K562 (cell line): ENCODE results near the gene YBX1. TPM values are rescaled to one million over a fixed set of nuclear protein-coding genes. Genes with fewer than 3 reads are reported as not detected.

ENCODE experiments used
- ATAC-seq: fragments of 200-7000 bp; cut with Tn5 transposase; 3 replicates; pipeline ENCODE4 v1.9.1; 2020; ENCODE audit warnings: moderate library complexity
- BruUV-seq: library from RNA; stranded (reverse); fragments of 400-500 nt; replicated peaks from 2 replicates; lab custom pipeline; 2021; lab: Mats Ljungman, UMichigan
- CTCF ChIA-PET: fragments of 300-600 bp; formaldehyde crosslinking; extraction: SDS; loops from one replicate; lab custom pipeline; 2021; ENCODE audit warnings: low intra/inter-chr PET ratio; lab: Yijun Ruan, JAX
- POLR2A ChIA-PET: fragments of 300-600, 350-650 bp; sonication (Branson Sonifier 250); formaldehyde crosslinking; extraction: SDS; loops from one replicate; lab custom pipeline; 2021; ENCODE audit warnings: antibody characterized with exemption, inconsistent platforms; lab: Yijun Ruan, JAX
- DNase-seq, 4 experiments: peaks; one replicate each; pipeline versions ENCODE4 v3.0.0 to v3.0.0-alpha.2; 2011 to 2018; ENCODE audit warnings: low spot score in 3 of 4, mixed read lengths in 3 of 4; ENCODE audit errors: extremely low read depth in 1 of 4
- FAIRE-seq: peaks from 2 replicates; lab custom pipeline; 2011; peaks lifted over from hg19 to GRCh38; lab: Jason Lieb, UNC
- H2AFZ ChIP-seq: 2 replicates; pipeline ENCODE4 v1.6.0; 2011; ENCODE audit warnings: low read depth, low read length, control low read depth, inconsistent platforms
- H3K27ac ChIP-seq: fragments of 200-600 bp; 3 replicates; pipeline ENCODE4 v1.8.0; 2011; ENCODE audit warnings: low read depth, mild to moderate bottlenecking, control low read depth, inconsistent platforms, low read length, moderate library complexity, mixed read lengths; ENCODE audit errors: extremely low read depth
- H3K27me3 ChIP-seq, 2 experiments: fragments of 300-600 bp in 1 of 2; 2 replicates in 1 of 2; 3 replicates in 1 of 2; pipeline versions ENCODE4 v1.6.0 to v1.8.0; 2011; ENCODE audit warnings: inconsistent platforms in 2 of 2, low read length in 2 of 2, mild to moderate bottlenecking in 1 of 2, mixed read lengths in 1 of 2, moderate library complexity in 1 of 2; ENCODE audit not compliant: control insufficient read depth in 2 of 2, insufficient read depth in 2 of 2
- H3K36me3 ChIP-seq: fragments of 300-600 bp; 3 replicates; pipeline ENCODE4 v1.8.0; 2011; ENCODE audit warnings: mild to moderate bottlenecking, low read length, inconsistent platforms; ENCODE audit not compliant: control insufficient read depth, insufficient read depth
- H3K4me1 ChIP-seq, 2 experiments: fragments of 200-600 bp in 1 of 2; replicated peaks in 1 of 2; 2 replicates in 1 of 2; 3 replicates in 1 of 2; pipeline versions ENCODE4 v1.5.1 to v1.8.0; 2011; ENCODE audit warnings: inconsistent platforms in 2 of 2, low read length in 2 of 2, mild to moderate bottlenecking in 1 of 2, mixed read lengths in 1 of 2, moderate library complexity in 1 of 2; ENCODE audit not compliant: control insufficient read depth in 2 of 2, insufficient read depth in 2 of 2
- H3K4me2 ChIP-seq: 2 replicates; pipeline ENCODE4 v1.6.1; 2011; ENCODE audit warnings: low read length, control low read depth, inconsistent platforms, mixed read lengths; ENCODE audit not compliant: insufficient read depth
- H3K4me3 ChIP-seq: fragments of 200-600 bp; sonication (generic), shearing (Covaris generic); 2 replicates; pipeline ENCODE4 v1.5.1; 2016; ENCODE audit warnings: control low read depth, inconsistent platforms
- H3K79me2 ChIP-seq: fragments of 200-600 bp; 3 replicates; pipeline ENCODE4 v1.8.0; 2011; ENCODE audit warnings: low read length, inconsistent platforms; ENCODE audit not compliant: control insufficient read depth, insufficient read depth
- H3K9ac ChIP-seq, 2 experiments: 2 replicates each; pipeline versions ENCODE4 v1.6.0 to v1.6.1; 2011; ENCODE audit warnings: low read depth in 2 of 2, low read length in 2 of 2, control low read depth in 1 of 2, inconsistent platforms in 1 of 2, mild to moderate bottlenecking in 1 of 2, mixed read lengths in 1 of 2; ENCODE audit not compliant: insufficient read depth in 1 of 2
- H3K9me1 ChIP-seq: one replicate; pipeline ENCODE4 v1.6.0; 2011; ENCODE audit warnings: inconsistent platforms, mild to moderate bottlenecking, low read length, moderate library complexity; ENCODE audit not compliant: control insufficient read depth, insufficient read depth
- H3K9me3 ChIP-seq: replicated peaks from 2 replicates; pipeline ENCODE4 v1.5.1; 2011; ENCODE audit warnings: low read depth, low read length, inconsistent platforms; ENCODE audit not compliant: control insufficient read depth, insufficient read depth
- H4K20me1 ChIP-seq: replicated peaks from 2 replicates; pipeline ENCODE4 v1.6.1; 2011; ENCODE audit warnings: low read length, inconsistent platforms, mixed read lengths; ENCODE audit not compliant: control insufficient read depth, insufficient read depth
- NELFE ChIP-seq: IDR thresholded peaks from 2 replicates; pipeline ENCODE4 v1.6.1; 2011; ENCODE audit warnings: mild to moderate bottlenecking; ENCODE audit not compliant: insufficient read depth, insufficient read length
- NEUROD1 ChIP-seq: fragments of 150-350 bp; IDR thresholded peaks from 2 replicates; pipeline ENCODE4 v1.6.1; 2014; ENCODE audit warnings: borderline replicate concordance, low read length, low read depth; ENCODE audit not compliant: partially characterized antibody
- SMARCE1 ChIP-seq: fragments of 450-650 bp; IDR thresholded peaks from 2 replicates; pipeline ENCODE4 v1.7.1; 2016; ENCODE audit warnings: mild to moderate bottlenecking
- ZBTB1 ChIP-seq: sonication (generic); formaldehyde crosslinking; IDR thresholded peaks from 2 replicates; pipeline ENCODE4 v1.8.1; 2023; ENCODE audit warnings: missing genetic modification reagents, low read depth, mild to moderate bottlenecking, borderline replicate concordance
- ZNF507 ChIP-seq: conservative IDR thresholded peaks from 2 replicates; pipeline ENCODE4 v1.6.1; 2017; ENCODE audit warnings: missing genetic modification characterization, missing compliant biosample characterization
- ZNF778 ChIP-seq: fragments of 450-650 bp; formaldehyde crosslinking; IDR thresholded peaks from 2 replicates; pipeline ENCODE4 v1.4.0; 2020; ENCODE audit warnings: mild to moderate bottlenecking, moderate library complexity
- WGBS: fragments of 100-300 bp; shearing (Covaris generic); methylation state at CpG from one replicate; pipeline ENCODE4 v1.1.6; 2016; ENCODE audit warnings: low coverage, mixed read lengths; ENCODE audit not compliant: insufficient coverage; ENCODE audit errors: missing lambda C conversion rate; 5-methylcytosine and 5-hydroxymethylcytosine counted together
- in situ Hi-C: fragments of 300-500 bp; cut with MboI; formaldehyde crosslinking; loops from 4 replicates; pipeline ENCODE4 v1.15.0; 2018; ENCODE audit warnings: inconsistent platforms, mixed read lengths
- intact Hi-C: fragments of 100-400 bp; cut with micrococcal nuclease; formaldehyde crosslinking; loops from 2 replicates; pipeline ENCODE4 v1.14.2; 2022
- polyA plus RNA-seq, 8 experiments: library from polyadenylated mRNA; depleted of rRNA in 4 of 8; stranded (reverse) in 5 of 8; unstranded in 3 of 8; fragments of >200 nt; fragmentation: Nextera tagmentation in 2 of 8; fragmentation: Illumina TruSeq in 1 of 8; extraction: Ambion mirVana in 2 of 8; extraction: Trizol in 1 of 8; gene quantifications; 2 replicates each; pipeline versions ENCODE4 v1.2.1 to v1.2.3, GENCODE V29; 2011 to 2014; ENCODE audit warnings: inconsistent platforms in 1 of 8, missing spikeins in 1 of 8
- total RNA-seq, 7 experiments: library from RNA; depleted of rRNA in 6 of 7; stranded (reverse); fragments of >200 nt in 6 of 7; fragmentation: Illumina TruSeq in 2 of 7; extraction: Trizol in 2 of 7; gene quantifications; 2 replicates each; pipeline versions ENCODE4 v1.2.1 to v1.2.3, GENCODE V29; 2011 to 2021; ENCODE audit warnings: low replicate concordance in 1 of 7

The YBX1 gene
- total and polyA plus RNA-seq, 9 of the 15 experiments (the other 6 are each of a cell fraction or from before 2014, with no cell fraction given), result 363 to 1,955 (median 1,216) TPM

DNA sequence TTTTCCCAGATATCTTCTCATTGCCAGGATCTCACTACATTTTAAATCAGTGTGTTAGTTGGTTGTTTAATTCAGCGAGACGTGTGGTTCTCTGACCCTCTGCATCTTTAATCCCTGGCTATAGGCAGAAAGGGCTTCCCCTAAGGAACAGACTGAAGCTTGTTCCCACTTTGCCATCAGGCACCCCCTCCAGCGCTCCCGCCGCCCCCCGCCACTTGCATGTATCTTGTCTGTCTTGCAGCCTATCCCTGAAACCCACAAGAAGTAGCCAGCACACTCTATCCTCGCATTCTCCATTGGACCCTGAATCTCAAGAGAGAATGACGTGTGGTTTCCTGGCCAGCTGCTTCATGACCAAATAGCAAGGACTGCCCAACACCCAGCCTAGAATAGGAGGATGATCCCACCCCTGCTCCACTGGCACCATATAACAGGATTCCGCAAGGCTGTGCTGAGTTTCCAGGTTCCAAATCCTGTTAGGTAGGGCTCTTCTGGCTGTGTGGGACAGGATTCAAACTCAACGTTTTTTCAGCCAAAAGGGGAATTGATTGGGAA lies 50.0 kb downstream of the YBX1 start:
- no peak overlapping the region for H3K27ac ChIP-seq
- H3K36me3 ChIP-seq, result no peaks in the 10 kb centered on the region
- no TSS peak for BruUV-seq
- intact Hi-C loops, result loop anchor here (5.0 to 10.0 kb wide), 3 partner anchors 220 to 587 kb away; no protein-coding TSS in a partner anchor
- peaks cover 5% of the 10 kb centered on the region for H3K9me1 ChIP-seq
- in situ Hi-C loops, result loop anchor here (5.0 to 25.0 kb wide), 2 partner anchors 145 to 590 kb away; no protein-coding TSS in a partner anchor
- H3K9ac ChIP-seq, result no peak overlapping the region
- no peak overlapping the region for H3K4me3 ChIP-seq
- H3K4me2 ChIP-seq, result no peak overlapping the region
- no peak for DNase-seq
- no peak overlapping the region for H2AFZ ChIP-seq
- ChIA-PET POLR2A (interaction anchor here (0.6 kb wide), 1 partner anchor 45 kb away, joined by 3 read pairs; no protein-coding TSS in a partner anchor), CTCF (interaction anchor here (0.6 to 0.7 kb wide), 2 partner anchors 22 to 346 kb away, joined by 3 to 4 read pairs; no protein-coding TSS in a partner anchor)
- H4K20me1 ChIP-seq, result no peaks in the 10 kb centered on the region
- no peaks in the 10 kb centered on the region for H3K9me3 ChIP-seq
- no peak for TF ChIP-seq NELFE
- no peak for TF ChIP-seq ZNF778 (CRISPR knock-in tag)
- TF ChIP-seq SMARCE1, result no peak
- no peak for TF ChIP-seq ZBTB1 (CRISPR knock-in tag)
- no peak for TF ChIP-seq NEUROD1
- no peak for TF ChIP-seq ZNF507 (tag)
- 15% methylated on average over 10 of the region's 10 CpGs for WGBS
- FAIRE-seq, result no peak
- H3K4me1 ChIP-seq, result peaks cover 0 to 18% of the 10 kb centered on the region in 2 experiments; a peak in 3 of 5 replicates
- H3K27me3 ChIP-seq, result peaks cover 2 to 24% of the 10 kb centered on the region in 2 experiments; a peak in 3 of 5 replicates
- no peak for ATAC-seq
- H3K79me2 ChIP-seq, result no peaks in the 10 kb centered on the region
